HCT116 (cell line): ENCODE measurements around the gene OR4F29.
"Not testable (repeated sequence)": the region's sequence is repeated elsewhere in the genome, so short reads cannot be mapped to it uniquely, and the experiment has no call there.

Experiments used
- CEBPB ChIP-seq: IDR thresholded peaks from 2 replicates; pipeline ENCODE4 v1.6.1; 2012; ENCODE audit warnings: low read depth
- CTCF ChIP-seq, 3 experiments: fragments of 200-600 bp in 1 of 3; sonication (generic) in 1 of 3; IDR thresholded peaks in 2 of 3; conservative IDR thresholded peaks in 1 of 3; 2 replicates each; pipeline ENCODE4 v1.5.1; 2012 to 2017; ENCODE audit warnings: low read depth in 2 of 3, low read length in 2 of 3, antibody characterized with exemption in 1 of 3, borderline replicate concordance in 1 of 3, control low read depth in 1 of 3, mild to moderate bottlenecking in 1 of 3, mixed read lengths in 1 of 3, mixed run types in 1 of 3, moderate library complexity in 1 of 3; ENCODE audit not compliant: insufficient read depth in 1 of 3
- EZH2phosphoT487 ChIP-seq: fragments of 200-600 bp; IDR thresholded peaks from 2 replicates; pipeline ENCODE4 v1.6.1; 2018; ENCODE audit warnings: antibody characterized with exemption, borderline replicate concordance
- MAX ChIP-seq: IDR thresholded peaks from 2 replicates; pipeline ENCODE4 v1.6.1; 2012
- POLR2A ChIP-seq: IDR thresholded peaks from 2 replicates; pipeline ENCODE4 v1.7.0; 2011; ENCODE audit warnings: borderline replicate concordance; ENCODE audit not compliant: insufficient read depth, insufficient read length; ENCODE audit errors: extremely low read depth
- POLR2AphosphoS5 ChIP-seq: IDR thresholded peaks from 2 replicates; pipeline ENCODE4 v1.6.1; 2011; ENCODE audit warnings: mild to moderate bottlenecking, low read depth, low read length, moderate library complexity
- RAD21 ChIP-seq: IDR thresholded peaks from 2 replicates; pipeline ENCODE4 v1.6.1; 2012; ENCODE audit warnings: low read depth, mild to moderate bottlenecking
- REST ChIP-seq: IDR thresholded peaks from 2 replicates; pipeline ENCODE4 v1.6.1; 2012; ENCODE audit warnings: low read depth
- SIN3A ChIP-seq: IDR thresholded peaks from 2 replicates; pipeline ENCODE4 v1.6.1; 2012; ENCODE audit warnings: low read depth
- YY1 ChIP-seq: IDR thresholded peaks from 2 replicates; pipeline ENCODE4 v1.6.1; 2011; ENCODE audit warnings: low read length, low read depth, moderate library complexity, mild to moderate bottlenecking; ENCODE audit not compliant: insufficient replicate concordance; ENCODE audit errors: extremely low read depth
- ZFX ChIP-seq: fragments of 450-650 bp; IDR thresholded peaks from 2 replicates; pipeline ENCODE4 v1.6.1; 2017
- ZNF274 ChIP-seq: fragments of 200-500 bp; sonication (Bioruptor generic); IDR thresholded peaks from 2 replicates; pipeline ENCODE4 v1.6.1; 2014; ENCODE audit warnings: mild to moderate bottlenecking, low read depth, low read length, inconsistent platforms

GRCh38 chr1:451578-451977 is at the start of gene OR4F29:
- TF ChIP-seq YY1; POLR2A; CTCF (IDR thresholded peaks at IDR 0.05 in 2 of 3, conservative IDR thresholded peaks at IDR 0.05 in 1 of 3; ENCODE audit: borderline replicate concordance in 1 of 3, insufficient read depth in 1 of 3, low read depth in 2 of 3, low read length in 2 of 3); REST; RAD21; MAX; EZH2phosphoT487; ZFX; ZNF274; POLR2AphosphoS5; CEBPB; SIN3A: not testable (repeated sequence)
